Measurements from ENCODE around the gene ROBO2. TPM values are rescaled to one million over a fixed set of nuclear protein-coding genes. Genes with fewer than 3 reads are reported as not detected.

Gene ROBO2
- polyA plus RNA-seq, 1 experiment, result 1.6 TPM

- no peak for TF ChIP-seq CTCF (IDR thresholded peaks at IDR 0.05; ENCODE audit: insufficient read depth, low read depth, low read length)
- H3K27me3 ChIP-seq (ENCODE audit: control insufficient read depth, insufficient read depth, low read length), result no peaks in the 10 kb centered on the region
- H3K4me3 ChIP-seq (ENCODE audit: low read depth, low read length), result no peak overlapping the region
- ChIA-PET POLR2A (no interaction called here), CTCF (no interaction called here)
- no peaks in the 10 kb centered on the region for H3K36me3 ChIP-seq (ENCODE audit: control insufficient read depth, insufficient read depth, low read length)
- no peak for DNase-seq (ENCODE audit: low read depth)
These were observed 94.9 kb downstream of the ROBO2 start for GRCh38 chr3:77134769-77135168.

- ChIA-PET POLR2A (no interaction called here), CTCF (no interaction called here)
- TF ChIP-seq CTCF (IDR thresholded peaks at IDR 0.05; ENCODE audit: insufficient read depth, low read depth, low read length), result no peak
- no peaks in the 10 kb centered on the region for H3K27me3 ChIP-seq (ENCODE audit: control insufficient read depth, insufficient read depth, low read length)
- no peak overlapping the region for H3K4me3 ChIP-seq (ENCODE audit: low read depth, low read length)
- DNase-seq (ENCODE audit: low read depth), result no peak
- no peaks in the 10 kb centered on the region for H3K36me3 ChIP-seq (ENCODE audit: control insufficient read depth, insufficient read depth, low read length)
These were observed 97.7 kb downstream of the ROBO2 start for GRCh38 chr3:77137559-77137958.

GRCh38 chr3:77139624-77140023 is 99.7 kb downstream of the ROBO2 start:
- POLR2A ChIA-PET, result no interaction called here

DNA sequence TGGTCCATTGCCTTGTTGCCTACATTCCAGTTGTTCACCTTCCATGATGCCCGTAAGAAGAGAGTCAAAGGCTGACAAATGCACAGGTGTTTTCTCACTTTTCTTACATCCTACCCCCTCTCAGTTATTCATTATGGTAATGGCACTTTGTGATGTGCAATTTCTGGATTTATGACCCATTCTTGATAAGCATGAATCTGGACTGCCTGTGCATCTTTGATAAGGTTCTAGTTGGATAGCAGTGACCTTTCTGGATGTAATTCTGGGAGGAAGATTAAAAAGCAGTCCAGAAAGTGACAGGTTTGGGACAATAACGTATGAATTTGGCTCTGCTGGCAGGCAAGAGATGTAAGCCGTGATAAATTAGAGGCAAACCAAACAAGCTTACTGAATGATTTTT is 101.5 kb downstream of the ROBO2 start:
- Histone ChIP-seq H3K36me3 (ENCODE audit: control insufficient read depth, insufficient read depth, low read length) (no peaks in the 10 kb centered on the region), H3K4me3 (ENCODE audit: low read depth, low read length) (no peak overlapping the region), H3K27me3 (ENCODE audit: control insufficient read depth, insufficient read depth, low read length) (no peaks in the 10 kb centered on the region)
- ChIA-PET CTCF (no interaction called here), POLR2A (no interaction called here)
- no peak for TF ChIP-seq CTCF (IDR thresholded peaks at IDR 0.05; ENCODE audit: insufficient read depth, low read depth, low read length)
- no peak for DNase-seq (ENCODE audit: low read depth)

More at GRCh38 chr3:77139624-77140023, 99.7 kb downstream of the ROBO2 start:
- DNase-seq (ENCODE audit: low read depth), result no peak
- CTCF ChIA-PET, result no interaction called here
- H3K4me3 ChIP-seq (ENCODE audit: low read depth, low read length), result no peak overlapping the region
- H3K36me3 ChIP-seq (ENCODE audit: control insufficient read depth, insufficient read depth, low read length), result no peaks in the 10 kb centered on the region
- no peaks in the 10 kb centered on the region for H3K27me3 ChIP-seq (ENCODE audit: control insufficient read depth, insufficient read depth, low read length)
- TF ChIP-seq CTCF (IDR thresholded peaks at IDR 0.05; ENCODE audit: insufficient read depth, low read depth, low read length), result no peak

GRCh38 chr3:77142578-77142977 is 102.7 kb downstream of the ROBO2 start:
- ChIA-PET POLR2A (no interaction called here), CTCF (no interaction called here)
- Histone ChIP-seq H3K36me3 (ENCODE audit: control insufficient read depth, insufficient read depth, low read length) (no peaks in the 10 kb centered on the region), H3K27me3 (ENCODE audit: control insufficient read depth, insufficient read depth, low read length) (no peaks in the 10 kb centered on the region), H3K4me3 (ENCODE audit: low read depth, low read length) (no peak overlapping the region)
- no peak for DNase-seq (ENCODE audit: low read depth)
- no peak for TF ChIP-seq CTCF (IDR thresholded peaks at IDR 0.05; ENCODE audit: insufficient read depth, low read depth, low read length)

Data from BJ (cell line).